NB4 (cell line): ENCODE data around the gene NME7.

Experiments used
- CTCF ChIP-seq: IDR thresholded peaks from one replicate; pipeline ENCODE4 v1.5.1; 2012; ENCODE audit warnings: low read depth, low read length
- MAX ChIP-seq: IDR thresholded peaks from 2 replicates; pipeline ENCODE4 v1.6.1; 2011; ENCODE audit warnings: low read depth, low read length
- MYC ChIP-seq: IDR thresholded peaks from 2 replicates; pipeline ENCODE4 v1.6.1; 2011; ENCODE audit warnings: low read depth, low read length
- POLR2A ChIP-seq: IDR thresholded peaks from 2 replicates; pipeline ENCODE4 v1.6.1; 2011; ENCODE audit warnings: mild to moderate bottlenecking; ENCODE audit not compliant: insufficient read length; ENCODE audit errors: extremely low read depth

GRCh38 chr1:169102567-169102966, 265.0 kb downstream of the NME7 start:
- TF ChIP-seq CTCF: no peak
- no peak for TF ChIP-seq MYC
- TF ChIP-seq MAX: peak; percentile 81
- no peak for TF ChIP-seq POLR2A
